Motor neuron (in vitro differentiated cells): ENCODE results near the gene FOSL2. TPM values are rescaled to one million over a fixed set of nuclear protein-coding genes. Genes with fewer than 3 reads are reported as not detected.

Source experiments
- ATAC-seq, 8 experiments: fragments of 200-7000 bp; cut with Tn5 transposase; replicated peaks in 6 of 8; 2 replicates each; pipeline ENCODE4 v1.8.0; 2021; ENCODE audit warnings: mild to moderate bottlenecking in 8 of 8, moderate library complexity in 8 of 8
- H3K27ac ChIP-seq, 2 donors: fragments of 250-450 bp; sonication (Bioruptor Pico); 2 replicates each; pipeline ENCODE4 v1.9.0; 2021; ENCODE audit warnings: antibody characterized with exemption in 2 of 2, mild to moderate bottlenecking in 2 of 2, moderate library complexity in 1 of 2
- H3K4me1 ChIP-seq, 2 donors: fragments of 250-450 bp; sonication (Bioruptor Pico); replicated peaks in 1 of 2; 2 replicates each; pipeline ENCODE4 v1.6.1; 2021; ENCODE audit warnings: antibody characterized with exemption in 2 of 2, mild to moderate bottlenecking in 2 of 2, moderate library complexity in 1 of 2
- H3K4me3 ChIP-seq, 5 donors: fragments of 250-450 bp; sonication (Bioruptor Pico); 2 replicates each; pipeline ENCODE4 v1.9.0; 2021; ENCODE audit warnings: antibody characterized with exemption in 5 of 5, mild to moderate bottlenecking in 5 of 5, moderate library complexity in 4 of 5
- WGBS, 10 experiments: fragments of 450-650 bp; shearing (Covaris generic); methylation state at CpG; one replicate each; pipeline ENCODE4 v1.0.0; 2022; 5-methylcytosine and 5-hydroxymethylcytosine counted together
- in situ Hi-C, 9 experiments: fragments of 400-800 bp; cut with MboI; loops; one replicate each; pipeline ENCODE4 v1.15.0; 2021; ENCODE audit warnings: low sequenced_read_pairs in 9 of 9, low pct_unique_long_range_greater_than_20kb in 2 of 9; ENCODE audit not compliant: unreplicated experiment in 9 of 9
- total RNA-seq, 8 experiments: library from RNA; unstranded; fragments of 300-600 nt; gene quantifications; 2 replicates each; pipeline versions ENCODE4 v1.2.3 to v1.2.4, GENCODE V29; 2022

The FOSL2 gene
- total RNA-seq, 8 experiments from 2014 or later: 1.6 to 67.7 (median 16.1) TPM

DNA sequence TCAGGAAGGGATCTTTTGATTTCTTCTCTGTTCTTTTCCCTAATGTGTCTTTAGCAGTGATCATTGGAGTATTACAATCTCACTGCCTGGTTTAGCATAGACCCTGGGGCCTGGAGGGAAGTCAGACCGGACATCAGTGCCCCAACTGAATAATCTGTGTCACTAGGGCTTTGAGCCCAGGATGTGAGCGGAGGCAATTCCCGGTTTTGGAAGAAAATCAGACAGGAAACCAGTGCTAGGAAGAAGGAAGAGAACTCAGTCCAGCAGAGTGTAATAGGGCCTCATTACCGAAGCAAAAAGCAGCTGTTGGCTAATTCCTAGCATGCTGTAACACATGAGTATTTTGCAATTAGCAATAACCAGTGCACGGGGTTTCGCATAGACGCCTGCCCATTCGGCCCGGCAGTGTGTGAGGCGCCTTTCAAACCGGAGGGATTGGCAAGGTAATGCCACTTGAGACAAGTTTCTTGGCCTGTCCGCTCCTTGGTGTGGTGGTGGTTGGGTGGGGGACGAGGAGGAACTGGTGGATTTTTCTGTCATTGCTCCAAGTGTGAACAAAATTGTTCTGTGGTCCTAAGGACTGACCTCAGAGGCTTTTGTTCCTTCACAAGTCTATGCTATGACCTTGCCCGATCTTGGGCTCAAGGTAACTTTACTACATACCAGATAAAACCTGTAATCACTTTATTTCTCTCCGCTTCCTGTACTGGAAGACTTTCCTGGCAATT lies 2.8 kb downstream of the FOSL2 start:
- no peak overlapping the region for H3K27ac ChIP-seq
- peak overlapping the region in 2 of 5 donors; percentile 59 to 79 for H3K4me3 ChIP-seq
- in situ Hi-C loops: loop anchor here in 4 of 9 experiments (10.0 to 25.0 kb wide), 3 partner anchors 681 to 701 kb away; no protein-coding TSS in a partner anchor
- ATAC-seq: peak in 1 of 8 experiments; percentile 0
- 0 to 100% (median 67%) methylated on average over 1 to 13 of the region's 15 CpGs for WGBS, 10 experiments
- peaks cover 6 to 16% of the 10 kb centered on the region in 2 donors for H3K4me1 ChIP-seq

DNA sequence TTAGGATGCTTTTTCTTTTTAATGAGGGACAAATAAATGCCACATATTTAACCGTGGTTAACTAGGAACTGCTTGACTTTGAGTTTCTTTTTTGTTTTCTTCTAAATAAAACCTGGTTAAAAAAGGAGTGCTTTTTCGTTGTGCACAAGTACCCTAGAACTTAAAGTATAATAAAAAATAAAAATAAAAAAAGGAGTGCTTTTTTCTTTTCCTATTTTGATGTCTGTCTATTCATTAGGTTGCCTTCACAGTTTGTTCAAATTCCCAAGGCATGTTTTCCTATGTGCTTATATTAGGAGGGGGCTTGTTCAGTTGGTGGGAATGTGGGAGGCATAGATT lies 4.4 kb downstream of the FOSL2 start:
- peak overlapping the region in 1 of 5 donors; percentile 5 for H3K4me3 ChIP-seq
- peaks cover 10 to 20% of the 10 kb centered on the region in 2 donors for H3K4me1 ChIP-seq
- no peak for ATAC-seq
- 0 to 86% (median 25%) methylated on average over 1 to 2 of the region's 2 CpGs for WGBS, 10 experiments
- in situ Hi-C loops: loop anchor here in 4 of 9 experiments (10.0 to 25.0 kb wide), 3 partner anchors 682 to 702 kb away; no protein-coding TSS in a partner anchor
- no peak overlapping the region for H3K27ac ChIP-seq

DNA sequence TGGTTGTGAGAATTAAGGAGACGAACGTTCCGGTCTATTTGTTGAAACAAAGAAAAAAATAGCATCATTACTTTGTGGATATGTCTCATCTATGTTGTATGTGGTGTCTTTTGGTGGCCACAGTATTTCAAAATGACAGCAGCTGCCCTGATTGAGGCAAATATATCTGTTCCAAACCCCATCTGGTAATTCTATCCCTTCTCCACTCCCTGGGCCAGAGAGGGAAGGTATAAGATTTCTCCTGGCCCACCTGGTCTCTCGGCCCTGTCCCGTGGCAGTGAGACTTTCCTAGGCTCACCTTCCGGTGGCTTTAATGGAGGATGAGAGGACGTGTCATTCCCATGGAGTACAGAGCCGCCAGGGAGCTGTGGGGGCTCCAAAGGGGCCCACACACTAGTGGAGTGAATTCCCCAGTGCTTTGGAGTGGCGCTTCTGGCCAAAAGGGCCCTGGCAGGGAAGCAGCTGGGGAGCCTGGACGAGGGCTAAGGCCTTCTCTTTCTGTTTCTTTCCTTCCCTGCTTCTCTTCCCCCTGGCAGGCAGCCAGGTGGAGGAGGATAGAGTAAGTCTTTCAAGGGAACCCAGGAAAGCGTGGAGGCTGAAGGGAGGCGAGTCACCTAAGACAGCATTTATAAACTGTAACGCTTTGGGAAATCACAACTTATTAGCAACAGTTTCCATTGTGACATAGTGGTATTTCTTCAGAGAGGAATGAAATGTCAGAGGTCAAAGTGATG lies 5.6 kb downstream of the FOSL2 start:
- no peak for ATAC-seq
- H3K4me3 ChIP-seq: no peak overlapping the region
- H3K4me1 ChIP-seq: peaks cover 10 to 20% of the 10 kb centered on the region in 2 donors
- H3K27ac ChIP-seq: no peak overlapping the region
- WGBS, 10 experiments: 54 to 98% (median 85%) methylated on average over 2 to 11 of the region's 13 CpGs; no CpG with 5 or more reads in 1 of the 10 experiments
- in situ Hi-C loops: loop anchor here in 4 of 9 experiments (10.0 to 25.0 kb wide), 3 partner anchors 683 to 703 kb away; no protein-coding TSS in a partner anchor

DNA sequence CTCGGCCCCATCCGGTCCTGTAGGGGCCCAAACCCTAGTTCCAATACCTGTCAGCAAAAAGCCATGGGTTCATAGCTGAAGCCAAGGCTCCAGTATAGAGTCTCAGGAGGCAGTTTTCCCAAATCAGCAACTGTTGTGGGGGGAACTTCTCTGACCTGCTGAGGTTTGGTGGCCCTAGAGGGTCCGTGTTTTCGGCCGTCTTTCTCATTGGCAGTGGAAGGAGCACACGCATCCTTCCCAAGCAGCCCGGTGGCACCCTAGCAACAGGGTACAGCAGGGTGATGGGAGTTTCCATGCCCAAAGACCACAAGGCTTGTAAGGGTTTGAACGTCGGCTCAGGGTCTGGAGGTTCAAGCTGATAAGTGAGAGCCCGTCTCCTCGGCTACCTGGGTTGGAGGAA lies 6.6 kb downstream of the FOSL2 start:
- ATAC-seq: no peak
- WGBS, 10 experiments: 68 to 100% (median 93%) methylated on average over 1 to 8 of the region's 11 CpGs; no CpG with 5 or more reads in 4 of the 10 experiments
- in situ Hi-C loops: loop anchor here in 4 of 9 experiments (10.0 to 25.0 kb wide), 3 partner anchors 684 to 704 kb away; no protein-coding TSS in a partner anchor
- H3K4me1 ChIP-seq: peaks cover 10 to 19% of the 10 kb centered on the region in 2 donors
- H3K4me3 ChIP-seq: no peak overlapping the region
- no peak overlapping the region for H3K27ac ChIP-seq

DNA sequence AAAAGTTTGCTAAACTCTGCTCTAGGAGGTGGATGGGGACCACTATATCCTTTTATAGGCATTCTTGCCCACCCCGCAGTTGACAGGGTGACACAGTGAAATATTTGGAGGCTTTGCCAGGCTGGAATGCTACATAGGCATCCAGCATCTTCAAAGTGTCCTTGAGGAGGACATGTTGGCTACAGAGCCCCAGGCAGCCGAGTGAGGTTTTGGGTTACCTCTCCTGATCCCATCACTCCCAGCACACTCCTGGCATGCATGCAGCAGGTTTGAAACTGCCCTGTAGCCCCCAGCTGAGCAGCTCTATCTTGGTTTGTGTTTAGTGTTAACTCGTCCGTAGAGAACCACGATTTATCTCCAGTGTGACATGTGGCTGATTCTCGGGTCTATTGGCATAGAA lies 7.3 kb downstream of the FOSL2 start:
- 0 to 100% (median 20%) methylated on average over 1 to 4 of the region's 6 CpGs; no CpG with 5 or more reads in 3 of the 10 experiments for WGBS, 10 experiments
- in situ Hi-C loops: loop anchor here in 6 of 9 experiments (10.0 to 25.0 kb wide), 5 partner anchors 663 to 713 kb away; no protein-coding TSS in a partner anchor
- Histone ChIP-seq H3K4me3 (no peak overlapping the region), H3K4me1 (peaks cover 10 to 15% of the 10 kb centered on the region in 2 donors), H3K27ac (no peak overlapping the region)
- ATAC-seq: peak in 3 of 8 experiments; percentile 0 to 15 (median 3)

DNA sequence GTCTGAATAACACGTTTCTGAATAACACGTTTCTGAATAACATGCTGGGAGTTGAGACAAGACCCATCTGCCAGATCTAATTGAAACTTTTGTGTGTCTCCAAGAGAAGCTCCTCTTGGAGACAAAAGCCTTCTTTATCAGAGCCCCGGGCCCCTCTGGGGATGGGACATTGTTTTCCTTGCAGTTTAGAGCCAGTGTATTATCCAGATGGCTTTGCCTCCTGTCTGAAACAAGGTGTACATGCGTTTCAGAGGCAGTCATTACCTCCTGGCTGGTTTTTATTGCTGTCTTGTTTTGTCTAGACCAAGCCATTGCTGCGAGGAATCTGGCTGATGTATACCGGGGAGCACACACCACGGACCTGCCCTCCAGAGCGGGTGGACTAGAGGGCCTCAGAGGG lies 7.8 kb downstream of the FOSL2 start:
- peak in 5 of 8 experiments; percentile 22 to 53 (median 30) for ATAC-seq

DNA sequence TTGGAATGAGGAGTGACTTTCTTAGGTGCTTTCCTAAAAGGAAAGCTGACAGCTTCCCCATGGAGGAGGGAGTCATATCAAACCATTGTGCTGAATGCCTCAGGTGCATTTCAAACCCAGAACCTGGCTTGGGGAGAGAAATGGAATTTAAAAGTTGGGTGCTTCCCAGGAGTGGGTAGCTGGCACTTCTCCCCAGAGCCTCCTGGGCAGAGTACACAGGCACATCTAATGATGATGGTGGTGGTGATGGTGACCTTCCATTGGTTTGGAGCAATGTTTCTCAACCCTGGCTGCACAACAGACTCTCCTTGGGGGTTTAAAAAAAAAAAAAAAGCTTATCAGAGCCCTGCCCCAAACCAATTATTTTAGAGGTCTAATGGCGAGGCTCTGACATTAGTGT lies 8.3 kb downstream of the FOSL2 start:
- H3K4me1 ChIP-seq: peaks cover 10 to 15% of the 10 kb centered on the region in 2 donors
- no peak overlapping the region for H3K4me3 ChIP-seq
- no peak overlapping the region for H3K27ac ChIP-seq
- WGBS, 10 experiments: 100% methylated on average over 1 of the region's 1 CpG; no CpG with 5 or more reads in 8 of the 10 experiments
- no peak for ATAC-seq
- in situ Hi-C loops: loop anchor here in 2 of 9 experiments (25.0 kb wide), 2 partner anchors 664 to 714 kb away; no protein-coding TSS in a partner anchor

More for the DNA sequence above, 7.8 kb downstream of the FOSL2 start:
- in situ Hi-C loops: loop anchor here in 2 of 9 experiments (25.0 kb wide), 2 partner anchors 663 to 713 kb away; no protein-coding TSS in a partner anchor
- WGBS, 10 experiments: 20 to 70% (median 40%) methylated on average over 1 to 4 of the region's 8 CpGs; no CpG with 5 or more reads in 5 of the 10 experiments
- no peak overlapping the region for H3K27ac ChIP-seq
- no peak overlapping the region for H3K4me3 ChIP-seq
- peaks cover 10 to 15% of the 10 kb centered on the region in 2 donors for H3K4me1 ChIP-seq

DNA sequence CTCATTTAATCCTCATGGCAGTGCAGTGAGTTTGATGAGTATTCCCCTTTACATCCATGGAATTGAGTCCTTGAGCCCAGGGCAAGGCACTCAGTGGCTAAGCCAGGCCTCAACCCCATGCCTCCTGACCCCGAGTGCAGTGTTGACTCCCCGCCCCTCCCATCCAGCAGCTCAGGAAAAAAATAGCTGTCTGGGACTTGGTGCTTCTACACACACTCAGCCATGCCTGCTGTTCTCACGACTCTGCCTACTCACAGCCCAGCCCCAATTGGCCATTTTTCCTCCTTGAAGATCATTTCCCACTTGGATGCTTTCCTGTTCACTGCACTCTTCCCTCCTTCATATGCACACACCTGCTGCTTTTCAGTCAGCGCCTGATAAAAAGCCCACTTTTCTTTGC lies 8.8 kb downstream of the FOSL2 start:
- H3K4me1 ChIP-seq: peaks cover 10 to 14% of the 10 kb centered on the region in 2 donors
- H3K27ac ChIP-seq: no peak overlapping the region
- ATAC-seq: peak in 3 of 8 experiments; percentile 2 to 11 (median 4)
- no peak overlapping the region for H3K4me3 ChIP-seq
- in situ Hi-C loops: loop anchor here in 2 of 9 experiments (25.0 kb wide), 2 partner anchors 664 to 714 kb away; no protein-coding TSS in a partner anchor
- 80 to 100% methylated on average over 1 of the region's 4 CpGs; no CpG with 5 or more reads in 8 of the 10 experiments for WGBS, 10 experiments

DNA sequence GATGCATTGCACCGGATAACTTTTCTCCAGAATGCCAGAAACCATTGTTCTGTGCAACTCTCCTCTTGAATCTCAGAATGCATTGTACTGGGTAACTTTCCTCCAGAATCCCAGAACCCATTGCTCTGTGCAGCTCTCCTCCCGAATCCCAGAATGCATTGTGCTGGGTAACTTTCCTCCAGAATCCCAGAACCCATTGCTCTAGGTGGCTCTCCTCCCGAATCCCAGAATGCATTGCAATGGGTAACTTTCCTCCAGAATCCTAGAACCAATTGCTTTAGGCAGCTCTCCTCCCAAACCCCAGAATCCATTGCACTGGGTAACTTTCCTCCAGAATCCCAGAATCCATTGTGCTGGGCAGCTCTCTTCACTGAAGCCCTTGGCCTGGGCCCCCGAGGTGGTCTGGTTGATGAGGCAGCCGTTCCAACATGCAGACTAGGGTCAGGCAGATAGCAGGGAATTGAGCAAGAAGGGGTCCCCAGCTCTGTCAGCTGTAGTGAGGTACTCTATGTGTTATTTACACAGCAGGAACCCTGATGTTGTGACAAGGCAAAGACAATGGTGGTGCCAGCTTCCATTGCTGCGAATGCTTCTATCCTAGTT lies 9.4 kb downstream of the FOSL2 start:
- Histone ChIP-seq H3K27ac (no peak overlapping the region), H3K4me3 (no peak overlapping the region), H3K4me1 (peaks cover 9 to 10% of the 10 kb centered on the region in 2 donors)
- in situ Hi-C loops: loop anchor here in 2 of 9 experiments (25.0 kb wide), 2 partner anchors 665 to 715 kb away; no protein-coding TSS in a partner anchor
- ATAC-seq: no peak
- 56 to 100% (median 88%) methylated on average over 1 to 5 of the region's 6 CpGs; no CpG with 5 or more reads in 1 of the 10 experiments for WGBS, 10 experiments

DNA sequence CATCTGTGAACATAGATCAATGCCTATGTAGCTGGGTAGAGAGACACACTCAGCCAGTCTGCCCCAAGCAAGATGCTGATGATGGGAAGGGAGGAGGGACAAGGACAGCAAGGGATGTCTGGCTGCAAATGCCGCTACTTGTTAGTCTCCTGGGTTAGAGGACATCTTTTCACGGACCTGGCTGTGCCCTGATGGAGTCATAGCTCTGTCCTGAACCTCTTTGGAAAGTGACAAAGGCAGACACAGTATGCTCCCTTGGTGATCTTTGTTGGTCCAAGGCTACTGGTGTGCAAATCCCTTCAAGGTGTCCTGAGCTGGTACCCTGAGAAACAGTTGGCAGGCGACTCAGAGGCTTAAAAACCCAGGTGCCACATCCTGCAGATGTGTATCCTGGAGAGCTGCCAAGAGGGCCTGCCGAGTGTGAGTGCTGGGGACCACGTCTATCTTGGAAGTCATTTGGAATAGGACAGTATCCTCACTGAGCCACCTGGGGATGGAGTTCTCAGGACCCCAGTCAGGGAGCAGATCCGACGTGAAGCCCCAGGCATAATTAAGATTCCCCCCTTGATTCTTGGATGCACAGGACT lies 10.8 kb downstream of the FOSL2 start:
- Histone ChIP-seq H3K4me3 (no peak overlapping the region), H3K27ac (no peak overlapping the region), H3K4me1 (peaks cover 9 to 10% of the 10 kb centered on the region in 2 donors)
- ATAC-seq: no peak
- WGBS, 10 experiments: 20 to 100% (median 80%) methylated on average over 1 to 7 of the region's 7 CpGs; no CpG with 5 or more reads in 5 of the 10 experiments
- in situ Hi-C loops: loop anchor here in 2 of 9 experiments (25.0 kb wide), 2 partner anchors 666 to 716 kb away; no protein-coding TSS in a partner anchor

DNA sequence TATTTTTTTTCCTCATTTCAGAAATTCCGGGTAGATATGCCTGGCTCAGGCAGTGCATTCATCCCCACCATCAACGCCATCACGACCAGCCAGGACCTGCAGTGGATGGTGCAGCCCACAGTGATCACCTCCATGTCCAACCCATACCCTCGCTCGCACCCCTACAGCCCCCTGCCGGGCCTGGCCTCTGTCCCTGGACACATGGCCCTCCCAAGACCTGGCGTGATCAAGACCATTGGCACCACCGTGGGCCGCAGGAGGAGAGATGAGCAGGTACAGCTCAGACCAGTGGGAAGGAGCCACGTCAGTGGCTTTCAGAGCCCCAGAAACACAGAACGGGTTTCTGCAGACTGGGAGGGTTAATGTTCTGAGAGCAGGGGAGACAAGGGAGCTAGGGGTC lies 11.4 kb downstream of the FOSL2 start:
- ATAC-seq: no peak
- Histone ChIP-seq H3K27ac (no peak overlapping the region), H3K4me1 (peaks cover 9 to 10% of the 10 kb centered on the region in 2 donors), H3K4me3 (no peak overlapping the region)
- in situ Hi-C loops: loop anchor here in 2 of 9 experiments (25.0 kb wide), 2 partner anchors 667 to 717 kb away; no protein-coding TSS in a partner anchor
- WGBS, 10 experiments: 83 to 100% (median 100%) methylated on average over 1 to 9 of the region's 11 CpGs; no CpG with 5 or more reads in 4 of the 10 experiments

DNA sequence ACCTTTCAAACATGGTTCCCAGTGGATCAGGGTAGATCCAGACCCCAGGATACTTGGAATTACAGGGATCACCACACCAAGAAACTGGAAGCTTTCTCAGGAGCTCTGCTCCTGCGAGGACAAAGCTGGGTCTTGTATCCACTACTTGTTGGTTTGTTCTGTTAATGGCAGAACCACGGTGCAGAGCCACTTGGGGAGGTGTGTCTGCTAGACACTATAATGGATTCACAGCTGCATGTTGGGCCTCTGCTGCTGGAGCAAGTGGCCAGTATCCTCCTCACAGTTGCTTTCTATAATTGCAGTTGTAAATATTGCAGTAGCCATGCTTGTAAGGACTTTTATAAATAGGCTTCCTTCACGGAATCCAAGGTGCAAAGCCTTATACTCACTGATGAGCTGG lies 12.9 kb downstream of the FOSL2 start:
- no peak overlapping the region for H3K4me3 ChIP-seq
- 50 to 100% (median 88%) methylated on average over 1 to 3 of the region's 3 CpGs; no CpG with 5 or more reads in 1 of the 10 experiments for WGBS, 10 experiments
- in situ Hi-C loops: loop anchor here in 2 of 9 experiments (25.0 kb wide), 2 partner anchors 668 to 718 kb away; no protein-coding TSS in a partner anchor
- peaks cover 4% of the 10 kb centered on the region in 2 donors for H3K4me1 ChIP-seq
- H3K27ac ChIP-seq: no peak overlapping the region
- no peak for ATAC-seq
